Panc1 (cell line): ENCODE data around the gene ARID2.

Source experiments
- CTCF ChIP-seq: fragments of 450-650 bp; IDR thresholded peaks from 2 replicates; pipeline ENCODE4 v1.5.1; 2017; ENCODE audit warnings: mild to moderate bottlenecking
- POLR2AphosphoS5 ChIP-seq: IDR thresholded peaks from 2 replicates; pipeline ENCODE4 v1.6.1; 2012; ENCODE audit warnings: mild to moderate bottlenecking, low read depth, low read length, moderate library complexity
- REST ChIP-seq, 2 experiments: IDR thresholded peaks; 2 replicates each; pipeline ENCODE4 v1.6.1; 2011 to 2012; ENCODE audit warnings: low read depth in 2 of 2, control low read depth in 1 of 2, low read length in 1 of 2, mild to moderate bottlenecking in 1 of 2, moderate library complexity in 1 of 2; ENCODE audit not compliant: insufficient read depth in 1 of 2
- SIN3A ChIP-seq: IDR thresholded peaks from 2 replicates; pipeline ENCODE4 v1.6.1; 2012; ENCODE audit warnings: low read depth, mild to moderate bottlenecking, low read length, moderate library complexity, borderline replicate concordance; ENCODE audit not compliant: insufficient read depth
- TCF7L2 ChIP-seq: IDR thresholded peaks from 2 replicates; pipeline ENCODE4 v1.6.1; 2011; ENCODE audit warnings: mild to moderate bottlenecking, low read depth, low read length, inconsistent platforms

GRCh38 chr12:45872446-45872845 is 142.9 kb downstream of the ARID2 start:
- TF ChIP-seq CTCF (no peak), SIN3A (no peak), POLR2AphosphoS5 (no peak), REST (IDR thresholded peaks at IDR 0.05; ENCODE audit: insufficient read depth in 1 of 2, low read depth in 2 of 2, low read length in 1 of 2) (no peak), TCF7L2 (no peak)
